DND-41 (cell line): ENCODE measurements around the gene RMI2.

ENCODE experiments used
- ATAC-seq: fragments of 200-7000 bp; cut with Tn5 transposase; 3 replicates; pipeline ENCODE4 v1.9.1; 2021; ENCODE audit warnings: low read depth; ENCODE audit not compliant: insufficient read depth
- DNase-seq: peaks from one replicate; pipeline ENCODE4 v3.0.0-alpha.2; 2020
- H2AFZ ChIP-seq: 2 replicates; pipeline ENCODE4 v1.6.0; 2012; ENCODE audit warnings: low read depth, low read length
- H3K27ac ChIP-seq: 2 replicates; pipeline ENCODE4 v1.5.1; 2012; ENCODE audit warnings: low read length, inconsistent platforms
- H3K27me3 ChIP-seq: fragments of 200-600 bp; sonication (generic); 2 replicates; pipeline ENCODE4 v1.6.0; 2012; ENCODE audit warnings: low read length, mild to moderate bottlenecking, inconsistent platforms; ENCODE audit not compliant: insufficient read depth, poor library complexity
- H3K36me3 ChIP-seq: 2 replicates; pipeline ENCODE4 v1.5.1; 2012; ENCODE audit warnings: low read length, inconsistent platforms; ENCODE audit not compliant: insufficient read depth
- H3K4me1 ChIP-seq: 2 replicates; pipeline ENCODE4 v1.5.1; 2012; ENCODE audit warnings: mild to moderate bottlenecking, low read length; ENCODE audit not compliant: insufficient read depth
- H3K4me2 ChIP-seq: 2 replicates; pipeline ENCODE4 v1.6.0; 2012; ENCODE audit warnings: mild to moderate bottlenecking, moderate library complexity, low read length, inconsistent platforms; ENCODE audit not compliant: insufficient read depth
- H3K4me3 ChIP-seq, 2 experiments: fragments of 200-600 bp in 1 of 2; shearing (Covaris generic) in 1 of 2; 2 replicates each; pipeline ENCODE4 v1.5.1; 2012 to 2016; ENCODE audit warnings: inconsistent platforms in 2 of 2, low read length in 2 of 2, mild to moderate bottlenecking in 2 of 2, low read depth in 1 of 2, moderate library complexity in 1 of 2
- H3K79me2 ChIP-seq: 2 replicates; pipeline ENCODE4 v1.6.0; 2012; ENCODE audit warnings: low read length, inconsistent platforms; ENCODE audit not compliant: insufficient read depth
- H3K9ac ChIP-seq: 2 replicates; pipeline ENCODE4 v1.6.0; 2012; ENCODE audit warnings: low read depth, mild to moderate bottlenecking, inconsistent platforms, low read length, moderate library complexity
- H3K9me3 ChIP-seq: 2 replicates; pipeline ENCODE4 v1.5.1; 2012; ENCODE audit warnings: low read length, moderate library complexity, mild to moderate bottlenecking, inconsistent platforms; ENCODE audit not compliant: insufficient read depth, severe bottlenecking
- H4K20me1 ChIP-seq: 2 replicates; pipeline ENCODE4 v1.6.0; 2012; ENCODE audit warnings: low read length; ENCODE audit not compliant: insufficient read depth
- CTCF ChIP-seq: IDR thresholded peaks from 2 replicates; pipeline ENCODE4 v1.5.1; 2012; ENCODE audit warnings: borderline replicate concordance, low read length, moderate library complexity, mild to moderate bottlenecking; ENCODE audit not compliant: poor library complexity, severe bottlenecking; ENCODE audit errors: extremely low read depth
- EZH2 ChIP-seq: IDR thresholded peaks from 3 replicates; pipeline ENCODE4 v1.6.1; 2012; ENCODE audit warnings: borderline replicate concordance, low read depth, mild to moderate bottlenecking, moderate library complexity, low read length, inconsistent platforms; ENCODE audit not compliant: severe bottlenecking

The RMI2 gene

GRCh38 chr16:11358531-11358930, 13.3 kb downstream of the RMI2 start:
- DNase-seq (no peak), ATAC-seq (no peak)
- no peak overlapping the region for H2AFZ ChIP-seq
- no peaks in the 10 kb centered on the region for H3K9me3 ChIP-seq
- H3K4me1 ChIP-seq: peaks cover 61% of the 10 kb centered on the region
- no peak for TF ChIP-seq CTCF
- TF ChIP-seq EZH2: no peak
- H3K27me3 ChIP-seq: no peaks in the 10 kb centered on the region
- H3K27ac ChIP-seq: no peak overlapping the region
- H3K36me3 ChIP-seq: peaks cover 10% of the 10 kb centered on the region
- no peak overlapping the region for H3K4me3 ChIP-seq
- peaks cover 10% of the 10 kb centered on the region for H3K79me2 ChIP-seq
- H3K4me2 ChIP-seq: no peak overlapping the region
- peaks cover 59% of the 10 kb centered on the region for H4K20me1 ChIP-seq
- no peak overlapping the region for H3K9ac ChIP-seq

- Histone ChIP-seq H4K20me1 (peaks cover 51% of the 10 kb centered on the region), H3K4me1 (peaks cover 52% of the 10 kb centered on the region), H3K27ac (no peak overlapping the region), H2AFZ (no peak overlapping the region), H3K79me2 (peaks cover 7% of the 10 kb centered on the region), H3K4me3 (no peak overlapping the region), H3K36me3 (peaks cover 8% of the 10 kb centered on the region), H3K27me3 (no peaks in the 10 kb centered on the region), H3K4me2 (no peak overlapping the region), H3K9me3 (no peaks in the 10 kb centered on the region), H3K9ac (no peak overlapping the region)
- ATAC-seq (no peak), DNase-seq (no peak)
- no peak for TF ChIP-seq EZH2
These were observed 14.1 kb downstream of the RMI2 start for GRCh38 chr16:11359370-11359769.

GRCh38 chr16:11360641-11361373, 15.5 kb downstream of the RMI2 start:
- H3K36me3 ChIP-seq: peaks cover 2% of the 10 kb centered on the region; the same call in 1 of the 2 replicates
- no peaks in the 10 kb centered on the region for H3K27me3 ChIP-seq
- H3K4me1 ChIP-seq: peaks cover 38% of the 10 kb centered on the region
- H4K20me1 ChIP-seq: peaks cover 40% of the 10 kb centered on the region
- no peak for TF ChIP-seq EZH2
- TF ChIP-seq CTCF: no peak
- ATAC-seq (no peak), DNase-seq (no peak)
- peaks cover 3% of the 10 kb centered on the region; the same call in 1 of the 2 replicates for H3K79me2 ChIP-seq
- no peaks in the 10 kb centered on the region for H3K9me3 ChIP-seq
- H2AFZ ChIP-seq: no peak overlapping the region
- H3K27ac ChIP-seq: no peak overlapping the region
- no peak overlapping the region; the same call in 1 of the 2 replicates for H3K9ac ChIP-seq
- H3K4me3 ChIP-seq: no peak overlapping the region
- H3K4me2 ChIP-seq: peak overlapping the region; percentile 62

GRCh38 chr16:11361701-11362451, 16.6 kb downstream of the RMI2 start:
- no peaks in the 10 kb centered on the region for H3K79me2 ChIP-seq
- H4K20me1 ChIP-seq: peaks cover 33% of the 10 kb centered on the region
- H3K4me1 ChIP-seq: peaks cover 36% of the 10 kb centered on the region
- peak overlapping the region; percentile 20; the same call in 1 of the 2 replicates for H3K9ac ChIP-seq
- ATAC-seq (peak; percentile 92), DNase-seq (peak; percentile 89)
- no peak overlapping the region for H2AFZ ChIP-seq
- peak overlapping the region; percentile 64 for H3K27ac ChIP-seq
- H3K9me3 ChIP-seq: no peaks in the 10 kb centered on the region
- no peaks in the 10 kb centered on the region for H3K36me3 ChIP-seq
- H3K27me3 ChIP-seq: no peaks in the 10 kb centered on the region
- H3K4me3 ChIP-seq: peak overlapping the region in 1 of 2 experiments; percentile 36; a peak in 2 of 4 replicates
- TF ChIP-seq EZH2 (no peak), CTCF (no peak)
- peak overlapping the region; percentile 62 for H3K4me2 ChIP-seq
